ENCODE data around the gene PCDHB9.
"Not testable (repeated sequence)": the region's sequence is repeated elsewhere in the genome, so short reads cannot be mapped to it uniquely, and the experiment has no call there.

DNA sequence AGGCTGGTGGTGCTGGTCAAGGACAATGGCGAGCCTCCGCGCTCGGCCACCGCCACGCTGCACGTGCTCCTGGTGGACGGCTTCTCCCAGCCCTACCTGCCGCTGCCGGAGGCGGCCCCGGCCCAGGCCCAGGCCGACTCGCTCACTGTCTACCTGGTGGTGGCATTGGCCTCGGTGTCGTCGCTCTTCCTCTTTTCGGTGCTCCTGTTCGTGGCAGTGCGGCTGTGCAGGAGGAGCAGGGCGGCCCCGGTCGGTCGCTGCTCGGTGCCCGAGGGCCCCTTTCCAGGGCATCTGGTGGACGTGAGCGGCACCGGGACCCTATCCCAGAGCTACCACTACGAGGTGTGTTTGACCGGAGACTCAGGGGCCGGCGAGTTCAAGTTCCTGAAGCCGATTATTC lies 49.6 kb upstream of the PCDHB9 start:
- TF ChIP-seq, protein P1, sequence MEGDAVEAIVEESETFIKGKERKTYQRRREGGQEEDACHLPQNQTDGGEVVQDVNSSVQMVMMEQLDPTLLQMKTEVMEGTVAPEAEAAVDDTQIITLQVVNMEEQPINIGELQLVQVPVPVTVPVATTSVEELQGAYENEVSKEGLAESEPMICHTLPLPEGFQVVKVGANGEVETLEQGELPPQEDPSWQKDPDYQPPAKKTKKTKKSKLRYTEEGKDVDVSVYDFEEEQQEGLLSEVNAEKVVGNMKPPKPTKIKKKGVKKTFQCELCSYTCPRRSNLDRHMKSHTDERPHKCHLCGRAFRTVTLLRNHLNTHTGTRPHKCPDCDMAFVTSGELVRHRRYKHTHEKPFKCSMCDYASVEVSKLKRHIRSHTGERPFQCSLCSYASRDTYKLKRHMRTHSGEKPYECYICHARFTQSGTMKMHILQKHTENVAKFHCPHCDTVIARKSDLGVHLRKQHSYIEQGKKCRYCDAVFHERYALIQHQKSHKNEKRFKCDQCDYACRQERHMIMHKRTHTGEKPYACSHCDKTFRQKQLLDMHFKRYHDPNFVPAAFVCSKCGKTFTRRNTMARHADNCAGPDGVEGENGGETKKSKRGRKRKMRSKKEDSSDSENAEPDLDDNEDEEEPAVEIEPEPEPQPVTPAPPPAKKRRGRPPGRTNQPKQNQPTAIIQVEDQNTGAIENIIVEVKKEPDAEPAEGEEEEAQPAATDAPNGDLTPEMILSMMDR (IDR thresholded peaks at IDR 0.05; ENCODE audit: borderline replicate concordance, extremely low read depth, low read length, poor library complexity, severe bottlenecking) = not testable (repeated sequence)
- TF ChIP-seq EZH2 (IDR thresholded peaks at IDR 0.05; ENCODE audit: borderline replicate concordance, low read depth, low read length, severe bottlenecking) = not testable (repeated sequence)

Measured in DND-41 (cell line).